Activated T-helper 1 cell treated with anti-CD3 and anti-CD28 coated beads, Interleukin-2, amount 50 U/mL, for 16 hours (primary cell): ENCODE results near the gene RAB8A.
"Not testable (repeated sequence)": the region's sequence is repeated elsewhere in the genome, so short reads cannot be mapped to it uniquely, and the experiment has no call there.

Source experiments
- DNase-seq, 2 donors: peaks; one replicate each; pipeline ENCODE4 v3.0.0-alpha.2; 2020; ENCODE audit warnings: low read depth in 1 of 2, low spot score in 1 of 2

RAB8A gene

GRCh38 chr19:16170134-16170533, 58.4 kb downstream of the RAB8A start:
- DNase-seq, result no peak

DNA sequence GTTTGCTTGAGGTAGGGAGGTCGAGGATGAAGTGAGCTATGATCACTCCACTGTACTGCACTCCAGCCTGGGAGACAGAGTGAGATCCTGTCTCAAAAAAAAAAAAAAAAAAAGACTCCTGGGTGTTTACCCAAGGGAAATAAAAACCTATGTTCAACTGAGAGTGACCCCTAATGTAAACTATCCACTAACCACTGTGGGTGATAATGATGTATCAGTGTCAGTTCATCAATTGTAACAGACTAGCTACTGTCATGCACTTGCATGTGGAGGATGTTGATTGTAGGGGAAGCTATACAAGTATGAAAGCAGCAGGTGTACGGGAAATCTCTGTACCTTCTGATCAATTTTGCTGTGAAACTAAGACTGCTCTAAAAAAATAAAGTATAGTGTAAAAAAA, 64.3 kb downstream of the RAB8A start:
- no peak for DNase-seq

- not testable (repeated sequence) for DNase-seq
These were observed 67.2 kb downstream of the RAB8A start for GRCh38 chr19:16178866-16179265.

DNA sequence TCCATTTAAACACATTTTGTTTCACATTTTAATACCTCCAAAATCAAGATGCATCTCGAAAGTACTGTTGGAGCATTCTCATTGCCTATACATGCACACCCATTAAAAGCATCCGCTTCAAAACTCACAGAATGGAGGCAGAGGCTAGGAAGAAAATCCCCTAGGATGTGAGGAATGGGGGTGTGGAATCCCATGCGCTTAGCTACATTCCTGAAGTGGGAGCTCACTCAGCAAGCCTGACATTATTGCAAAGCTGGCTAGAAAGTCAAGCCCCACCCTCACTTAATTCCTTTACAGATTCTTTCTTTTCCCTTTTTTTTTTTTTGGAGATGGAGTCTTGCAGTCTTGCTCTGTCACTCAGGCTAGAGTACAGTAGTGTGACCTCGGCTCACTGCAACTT, 68.9 kb downstream of the RAB8A start:
- DNase-seq, result no peak
